ENCODE measurements around the gene CEACAM20.
"Not testable (repeated sequence)": the region's sequence is repeated elsewhere in the genome, so short reads cannot be mapped to it uniquely, and the experiment has no call there.

Gene CEACAM20

DNA sequence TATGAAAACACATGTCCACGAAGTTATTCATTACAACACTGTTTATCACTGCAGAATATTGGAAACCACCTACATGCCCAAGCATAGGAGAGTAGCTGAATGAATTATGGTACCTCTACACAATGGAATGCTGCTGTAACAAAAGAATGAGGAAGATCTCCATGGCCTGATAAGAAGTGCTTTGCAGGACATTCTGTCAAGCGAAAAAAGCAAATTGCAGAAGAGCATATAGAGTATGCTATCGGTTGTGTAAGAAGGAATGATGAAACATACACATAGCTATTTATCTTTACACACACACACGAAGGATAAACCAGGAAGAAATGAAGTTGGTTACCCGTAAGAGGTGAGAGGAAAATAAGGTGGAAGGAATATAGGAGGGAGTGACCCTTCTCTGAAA lies 37.5 kb upstream of the CEACAM20 start:
- no peak for DNase-seq (ENCODE audit: low read depth)

DNA sequence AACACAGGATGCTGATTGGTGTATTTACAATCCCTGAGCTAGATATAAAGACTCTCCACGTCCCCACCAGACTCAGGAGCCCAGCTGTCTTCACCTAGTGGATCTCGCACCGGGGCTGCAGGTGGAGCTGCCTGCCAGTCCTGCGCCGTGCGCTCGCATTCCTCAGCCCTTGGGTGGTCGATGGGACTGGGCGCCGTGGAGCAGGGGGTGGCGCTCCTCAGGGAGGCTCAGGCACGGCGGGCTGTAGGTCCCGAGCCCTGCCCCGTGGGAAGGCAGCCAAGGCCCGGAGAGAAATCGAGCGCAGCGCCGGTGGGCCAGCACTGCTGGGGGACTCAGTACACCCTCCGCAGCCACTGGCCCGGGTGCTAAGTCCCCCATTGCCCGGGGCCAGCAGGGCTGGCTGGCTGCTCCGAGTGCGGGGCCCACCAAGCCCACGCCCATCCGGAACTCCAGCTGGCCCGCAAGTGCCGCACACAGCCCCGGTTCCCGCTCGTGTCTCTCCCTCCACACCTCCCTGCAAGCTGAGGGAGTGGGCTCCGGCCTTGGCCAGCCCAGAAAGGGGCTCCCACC lies 33.7 kb upstream of the CEACAM20 start:
- DNase-seq (ENCODE audit: low read depth), result not testable (repeated sequence)

More for the DNA sequence above, 37.5 kb upstream of the CEACAM20 start:
- TF ChIP-seq, protein P1, sequence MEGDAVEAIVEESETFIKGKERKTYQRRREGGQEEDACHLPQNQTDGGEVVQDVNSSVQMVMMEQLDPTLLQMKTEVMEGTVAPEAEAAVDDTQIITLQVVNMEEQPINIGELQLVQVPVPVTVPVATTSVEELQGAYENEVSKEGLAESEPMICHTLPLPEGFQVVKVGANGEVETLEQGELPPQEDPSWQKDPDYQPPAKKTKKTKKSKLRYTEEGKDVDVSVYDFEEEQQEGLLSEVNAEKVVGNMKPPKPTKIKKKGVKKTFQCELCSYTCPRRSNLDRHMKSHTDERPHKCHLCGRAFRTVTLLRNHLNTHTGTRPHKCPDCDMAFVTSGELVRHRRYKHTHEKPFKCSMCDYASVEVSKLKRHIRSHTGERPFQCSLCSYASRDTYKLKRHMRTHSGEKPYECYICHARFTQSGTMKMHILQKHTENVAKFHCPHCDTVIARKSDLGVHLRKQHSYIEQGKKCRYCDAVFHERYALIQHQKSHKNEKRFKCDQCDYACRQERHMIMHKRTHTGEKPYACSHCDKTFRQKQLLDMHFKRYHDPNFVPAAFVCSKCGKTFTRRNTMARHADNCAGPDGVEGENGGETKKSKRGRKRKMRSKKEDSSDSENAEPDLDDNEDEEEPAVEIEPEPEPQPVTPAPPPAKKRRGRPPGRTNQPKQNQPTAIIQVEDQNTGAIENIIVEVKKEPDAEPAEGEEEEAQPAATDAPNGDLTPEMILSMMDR (conservative IDR thresholded peaks at IDR 0.05; ENCODE audit: control insufficient read depth, insufficient read depth, low read depth, low read length), result no peak
- no peak overlapping the region for H3K4me3 ChIP-seq (ENCODE audit: control insufficient read depth, low read depth, low read length)

DNA sequence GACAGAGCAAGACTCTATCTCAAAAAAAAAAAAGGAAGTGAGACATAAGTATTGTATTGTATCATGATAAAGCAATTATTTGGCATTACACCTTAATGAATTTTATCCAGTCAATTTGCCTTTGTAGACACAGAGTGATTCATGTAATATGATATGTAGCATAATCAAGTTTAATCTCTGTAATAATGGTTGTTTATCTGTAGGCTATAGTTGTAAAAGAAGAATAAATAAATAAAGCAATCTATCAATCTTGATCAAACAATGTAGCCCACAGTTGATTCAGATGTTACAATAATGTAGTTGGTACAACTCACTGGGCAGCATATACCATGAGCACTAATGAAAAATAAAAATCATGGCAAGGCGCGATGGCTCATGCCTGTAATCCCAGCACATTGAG lies 28.5 kb upstream of the CEACAM20 start:
- no peak for DNase-seq (ENCODE audit: low read depth)
- TF ChIP-seq, protein P1 (conservative IDR thresholded peaks at IDR 0.05; ENCODE audit: control insufficient read depth, insufficient read depth, low read depth, low read length), result no peak

More for the DNA sequence above, 33.7 kb upstream of the CEACAM20 start:
- not testable (repeated sequence) for H3K4me3 ChIP-seq (ENCODE audit: control insufficient read depth, low read depth, low read length)

DNA sequence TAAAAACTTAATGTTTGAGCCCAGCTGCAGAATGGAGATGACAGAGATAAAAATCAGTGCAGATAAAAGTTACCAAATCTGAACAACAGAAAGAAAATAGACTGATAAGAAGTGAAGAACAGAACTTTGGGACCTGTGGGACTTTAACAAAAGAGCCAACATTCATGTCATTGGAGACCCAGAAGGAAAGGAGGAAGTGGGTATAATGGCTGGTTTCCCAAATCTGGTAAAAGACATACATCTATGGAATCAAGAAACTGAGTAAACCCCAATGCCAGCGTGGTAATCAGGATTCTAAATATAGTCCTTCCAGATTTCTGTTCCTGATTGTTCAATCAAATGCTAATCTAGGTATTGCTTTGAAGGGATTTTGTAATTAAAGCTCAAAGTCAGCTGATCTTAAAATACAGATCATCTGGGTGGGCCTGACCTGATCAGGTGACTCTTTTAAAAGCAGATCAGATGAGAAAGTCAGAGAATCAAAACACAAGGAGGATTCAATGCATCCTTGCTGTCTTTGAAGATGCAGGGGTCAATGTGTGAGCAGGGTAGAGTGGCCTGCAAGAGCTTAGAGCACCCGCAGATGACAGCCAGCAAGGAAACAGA lies 25.3 kb upstream of the CEACAM20 start:
- no peak for DNase-seq (ENCODE audit: low read depth)
- no peak overlapping the region for H3K4me3 ChIP-seq (ENCODE audit: control insufficient read depth, low read depth, low read length)
- TF ChIP-seq, protein P1 (conservative IDR thresholded peaks at IDR 0.05; ENCODE audit: control insufficient read depth, insufficient read depth, low read depth, low read length), result no peak

More for the DNA sequence above, 28.5 kb upstream of the CEACAM20 start:
- no peak overlapping the region for H3K4me3 ChIP-seq (ENCODE audit: control insufficient read depth, low read depth, low read length)

DNA sequence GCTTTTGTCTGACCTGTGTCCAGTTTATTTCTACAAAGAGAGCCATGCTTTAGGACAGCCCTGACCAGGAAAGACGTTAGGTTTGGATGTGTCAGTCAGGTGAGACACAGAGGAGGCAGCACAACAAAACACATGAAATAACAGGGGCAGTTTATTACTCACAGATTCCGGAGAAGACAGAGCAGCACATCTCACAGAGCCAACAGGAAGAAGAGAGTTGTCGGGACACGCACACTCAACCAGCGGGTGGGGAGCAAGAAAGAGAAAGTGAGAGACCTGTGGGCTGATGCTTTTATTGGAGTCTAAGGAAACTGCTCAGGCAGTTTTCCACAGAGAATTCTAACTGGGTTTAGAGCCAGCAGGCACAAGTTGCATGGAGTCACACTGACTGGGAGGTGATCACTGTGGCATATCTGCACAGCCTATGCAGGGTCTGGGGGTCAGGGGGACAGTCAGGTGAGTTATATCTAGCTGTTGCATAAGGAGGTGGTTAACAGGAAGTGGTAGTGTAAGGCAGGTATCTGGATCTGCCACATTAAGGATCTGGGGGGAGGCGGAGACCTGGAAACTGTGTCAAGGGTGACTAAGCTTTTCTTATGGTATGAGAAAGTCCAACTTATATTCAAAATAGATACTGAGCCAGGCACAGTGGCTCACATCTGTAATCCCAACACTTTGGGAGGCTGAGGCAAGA lies 24.1 kb upstream of the CEACAM20 start:
- no peak overlapping the region for H3K4me3 ChIP-seq (ENCODE audit: control insufficient read depth, low read depth, low read length)
- peak; percentile 4 for DNase-seq (ENCODE audit: low read depth)
- TF ChIP-seq, protein P1 (conservative IDR thresholded peaks at IDR 0.05; ENCODE audit: control insufficient read depth, insufficient read depth, low read depth, low read length), result no peak

DNA sequence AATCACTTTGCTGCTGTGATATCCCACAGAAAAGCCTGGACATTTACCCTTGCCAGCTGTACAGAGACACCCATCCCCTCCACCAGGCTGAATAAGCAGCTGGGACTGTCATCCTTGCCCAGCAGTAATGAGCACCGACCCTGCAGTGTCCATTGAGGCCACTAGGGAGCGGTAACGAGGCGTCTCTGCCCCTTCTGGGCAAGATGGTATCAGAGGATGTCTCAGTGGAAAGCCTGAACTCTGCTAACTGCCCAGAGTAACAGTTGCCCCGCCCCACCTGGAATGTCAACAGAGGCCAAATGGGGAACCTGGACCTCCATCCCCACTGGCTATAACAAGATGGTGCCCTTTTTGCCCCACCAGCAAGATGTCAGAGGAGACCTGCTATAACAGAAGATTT lies 22.8 kb upstream of the CEACAM20 start:
- TF ChIP-seq, protein P1 (conservative IDR thresholded peaks at IDR 0.05; ENCODE audit: control insufficient read depth, insufficient read depth, low read depth, low read length), result peak; percentile 66
- H3K4me3 ChIP-seq (ENCODE audit: control insufficient read depth, low read depth, low read length), result no peak overlapping the region
- peak; percentile 31 for DNase-seq (ENCODE audit: low read depth)

DNA sequence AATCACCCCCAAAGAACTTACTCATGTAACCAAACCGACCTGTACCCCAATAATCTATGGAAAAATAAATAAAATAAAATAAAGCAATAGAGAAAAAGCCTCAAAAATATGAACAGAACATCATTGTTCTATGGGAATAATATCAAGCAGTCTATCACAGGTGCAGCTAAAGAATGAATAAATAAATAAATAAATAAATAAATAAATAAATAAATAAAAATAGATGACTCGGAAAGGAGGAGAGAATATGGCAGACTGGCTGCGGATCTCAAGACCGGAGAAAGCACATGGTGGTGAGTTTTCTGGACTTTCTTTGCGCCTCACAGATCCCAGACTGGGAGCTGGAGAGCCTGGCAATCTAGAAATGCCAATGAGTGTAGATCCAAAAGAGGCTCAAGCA lies 22.4 kb upstream of the CEACAM20 start:
- H3K4me3 ChIP-seq (ENCODE audit: control insufficient read depth, low read depth, low read length), result no peak overlapping the region
- no peak for DNase-seq (ENCODE audit: low read depth)
- TF ChIP-seq, protein P1 (conservative IDR thresholded peaks at IDR 0.05; ENCODE audit: control insufficient read depth, insufficient read depth, low read depth, low read length), result no peak

DNA sequence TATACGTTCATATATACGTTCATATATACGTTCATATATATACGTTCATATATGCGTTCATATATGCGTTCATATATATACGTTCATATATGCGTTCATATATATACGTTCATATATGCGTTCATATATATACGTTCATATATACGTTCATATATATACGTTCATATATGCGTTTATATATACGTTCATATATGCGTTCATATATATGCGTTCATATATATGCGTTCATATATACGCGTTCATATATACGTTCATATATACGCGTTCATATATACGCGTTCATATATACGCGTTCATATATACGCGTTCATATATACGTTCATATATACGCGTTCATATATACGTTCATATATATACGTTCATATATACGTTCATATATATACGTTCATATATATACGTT lies 21.5 kb upstream of the CEACAM20 start:
- not testable (repeated sequence) for H3K4me3 ChIP-seq (ENCODE audit: control insufficient read depth, low read depth, low read length); DNase-seq (ENCODE audit: low read depth)
